Esophagus muscularis mucosa (tissue), 4 donors: Measurements from ENCODE around the gene FPR1.

Experiments used
- EP300 ChIP-seq: sonication (generic); formaldehyde crosslinking; IDR thresholded peaks from one replicate; pipeline ENCODE4 v1.6.1; 2017; ENCODE audit warnings: antibody characterized with exemption
- POLR2A ChIP-seq: fragments of 450-650 bp; IDR thresholded peaks from one replicate; pipeline ENCODE4 v1.6.1; 2017; ENCODE audit warnings: antibody characterized with exemption, moderate library complexity, mild to moderate bottlenecking, low read depth
- POLR2AphosphoS5 ChIP-seq, 2 donors: sonication (generic); formaldehyde crosslinking; IDR thresholded peaks; one replicate each; pipeline ENCODE4 v1.6.1; 2017; ENCODE audit warnings: antibody characterized with exemption in 2 of 2
- TF ChIP-seq, protein P1 (sequence below), 3 experiments: fragments of 200-600 bp in 2 of 3; fragments of 450-650 bp in 1 of 3; sonication (generic) in 2 of 3; IDR thresholded peaks; one replicate each; pipeline ENCODE4 v1.5.1; 2017 to 2019; ENCODE audit warnings: antibody characterized with exemption in 3 of 3, mild to moderate bottlenecking in 2 of 3, moderate library complexity in 1 of 3

DNA sequence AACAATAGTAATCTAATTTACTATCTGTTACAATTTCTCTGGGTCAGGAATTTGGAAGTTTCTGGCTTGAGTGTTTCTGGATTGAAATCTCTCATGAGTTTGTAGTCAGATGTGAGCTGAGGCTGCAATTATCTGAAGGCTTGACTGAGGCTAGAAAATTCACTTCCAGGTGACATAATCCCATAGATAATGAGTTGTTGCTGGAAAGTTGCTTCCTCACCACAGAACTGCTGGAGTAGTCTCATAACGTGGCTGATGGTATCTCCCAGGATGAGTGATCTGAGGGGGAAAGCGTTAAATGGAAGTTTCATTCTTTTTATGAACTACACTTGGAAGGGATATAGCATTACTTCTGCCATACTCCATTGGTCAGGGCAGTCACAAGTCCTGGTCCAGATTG is 28.0 kb upstream of the FPR1 start:
- no peak for TF ChIP-seq POLR2A
- no peak for TF ChIP-seq EP300
- TF ChIP-seq, protein P1, sequence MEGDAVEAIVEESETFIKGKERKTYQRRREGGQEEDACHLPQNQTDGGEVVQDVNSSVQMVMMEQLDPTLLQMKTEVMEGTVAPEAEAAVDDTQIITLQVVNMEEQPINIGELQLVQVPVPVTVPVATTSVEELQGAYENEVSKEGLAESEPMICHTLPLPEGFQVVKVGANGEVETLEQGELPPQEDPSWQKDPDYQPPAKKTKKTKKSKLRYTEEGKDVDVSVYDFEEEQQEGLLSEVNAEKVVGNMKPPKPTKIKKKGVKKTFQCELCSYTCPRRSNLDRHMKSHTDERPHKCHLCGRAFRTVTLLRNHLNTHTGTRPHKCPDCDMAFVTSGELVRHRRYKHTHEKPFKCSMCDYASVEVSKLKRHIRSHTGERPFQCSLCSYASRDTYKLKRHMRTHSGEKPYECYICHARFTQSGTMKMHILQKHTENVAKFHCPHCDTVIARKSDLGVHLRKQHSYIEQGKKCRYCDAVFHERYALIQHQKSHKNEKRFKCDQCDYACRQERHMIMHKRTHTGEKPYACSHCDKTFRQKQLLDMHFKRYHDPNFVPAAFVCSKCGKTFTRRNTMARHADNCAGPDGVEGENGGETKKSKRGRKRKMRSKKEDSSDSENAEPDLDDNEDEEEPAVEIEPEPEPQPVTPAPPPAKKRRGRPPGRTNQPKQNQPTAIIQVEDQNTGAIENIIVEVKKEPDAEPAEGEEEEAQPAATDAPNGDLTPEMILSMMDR (IDR thresholded peaks at IDR 0.05), result no peak
- no peak for TF ChIP-seq POLR2AphosphoS5 (IDR thresholded peaks at IDR 0.05)
